ENCODE measurements around the gene IGF1R. TPM values are rescaled to one million over a fixed set of nuclear protein-coding genes. Genes with fewer than 3 reads are reported as not detected.

Gene IGF1R
- total RNA-seq, 3 donors from 2014 or later, result 34.7 to 65.2 (median 47.7) TPM

- H3K36me3 ChIP-seq (ENCODE audit: low read depth), result no peaks in the 10 kb centered on the region
- DNase-seq, result no peak
- H3K4me1 ChIP-seq (ENCODE audit: low read depth), result peaks cover 22% of the 10 kb centered on the region
- intact Hi-C loops (cut with DNase I, micrococcal nuclease), result no loop called here
- no peaks in the 10 kb centered on the region for H3K9me3 ChIP-seq
- ATAC-seq, result peak; percentile 48
- no peak overlapping the region for H3K4me3 ChIP-seq
- TF ChIP-seq CTCF (IDR thresholded peaks at IDR 0.05), result no peak
These were observed 36.1 kb downstream of the IGF1R start for GRCh38 chr15:98684436-98684835.

GRCh38 chr15:98684995-98685525 is 36.7 kb downstream of the IGF1R start:
- DNase-seq (no peak), ATAC-seq (no peak)
- TF ChIP-seq CTCF (IDR thresholded peaks at IDR 0.05), result no peak
- intact Hi-C loops (cut with DNase I, micrococcal nuclease), result no loop called here
- peaks cover 22% of the 10 kb centered on the region for H3K4me1 ChIP-seq (ENCODE audit: low read depth)
- no peak overlapping the region for H3K4me3 ChIP-seq
- no peaks in the 10 kb centered on the region for H3K36me3 ChIP-seq (ENCODE audit: low read depth)
- H3K9me3 ChIP-seq, result no peaks in the 10 kb centered on the region

- DNase-seq (no peak), ATAC-seq (peak; percentile 76)
These were observed 38.6 kb downstream of the IGF1R start for GRCh38 chr15:98686983-98687382.

GRCh38 chr15:98689431-98689861 is 41.1 kb downstream of the IGF1R start:
- Histone ChIP-seq H3K4me3 (no peak overlapping the region), H3K4me1 (ENCODE audit: low read depth) (peaks cover 10% of the 10 kb centered on the region), H3K36me3 (ENCODE audit: low read depth) (no peaks in the 10 kb centered on the region), H3K9me3 (no peaks in the 10 kb centered on the region)
- DNase-seq, result no peak
- intact Hi-C loops (cut with DNase I, micrococcal nuclease), result no loop called here
- ATAC-seq, result no peak
- TF ChIP-seq CTCF (IDR thresholded peaks at IDR 0.05), result no peak

More at GRCh38 chr15:98686983-98687382, 38.6 kb downstream of the IGF1R start:
- intact Hi-C loops (cut with DNase I, micrococcal nuclease), result no loop called here
- peaks cover 22% of the 10 kb centered on the region for H3K4me1 ChIP-seq (ENCODE audit: low read depth)
- H3K4me3 ChIP-seq, result no peak overlapping the region
- no peaks in the 10 kb centered on the region for H3K9me3 ChIP-seq
- no peak for TF ChIP-seq CTCF (IDR thresholded peaks at IDR 0.05)
- H3K36me3 ChIP-seq (ENCODE audit: low read depth), result no peaks in the 10 kb centered on the region

GRCh38 chr15:98690272-98690950 is 42.1 kb downstream of the IGF1R start:
- no peak for ATAC-seq
- intact Hi-C loops (cut with DNase I, micrococcal nuclease), result no loop called here
- peaks cover 4% of the 10 kb centered on the region for H3K4me1 ChIP-seq (ENCODE audit: low read depth)
- DNase-seq, result no peak
- TF ChIP-seq CTCF (IDR thresholded peaks at IDR 0.05), result no peak
- H3K9me3 ChIP-seq, result no peaks in the 10 kb centered on the region
- no peak overlapping the region for H3K4me3 ChIP-seq
- H3K36me3 ChIP-seq (ENCODE audit: low read depth), result no peaks in the 10 kb centered on the region
